Stimulated activated CD8-positive, alpha-beta memory T cell treated with anti-CD3 and anti-CD28 coated beads, Interleukin-2, amount 100 ng/mL, for 1 hour (primary cell): ENCODE data around the gene KIF5B.
"Not testable (repeated sequence)": the region's sequence is repeated elsewhere in the genome, so short reads cannot be mapped to it uniquely, and the experiment has no call there.

ENCODE experiments used
- DNase-seq, 2 donors: peaks; one replicate each; pipeline ENCODE4 v3.0.0-alpha.2; 2020; ENCODE audit warnings: low read depth in 2 of 2

The KIF5B gene

GRCh38 chr10:32015386-32015785 lies 40.8 kb downstream of the KIF5B start:
- no peak for DNase-seq

- no peak for DNase-seq
Measured at GRCh38 chr10:32007026-32007425, 49.2 kb downstream of the KIF5B start.

- DNase-seq: no peak
Measured at GRCh38 chr10:32005050-32005449, 51.2 kb downstream of the KIF5B start.

GRCh38 chr10:32004161-32004591 lies 52.0 kb downstream of the KIF5B start:
- no peak for DNase-seq

- DNase-seq: no peak
Measured at GRCh38 chr10:32002531-32002930, 53.7 kb downstream of the KIF5B start.

- DNase-seq: no peak
Measured at GRCh38 chr10:32000937-32001336, 55.3 kb downstream of the KIF5B start.

GRCh38 chr10:31999836-32000235 lies 56.4 kb downstream of the KIF5B start:
- no peak for DNase-seq

- no peak for DNase-seq
Measured at GRCh38 chr10:31999070-31999660, 57.1 kb downstream of the KIF5B start.

GRCh38 chr10:31994926-31995325 lies 61.3 kb downstream of the KIF5B start:
- no peak for DNase-seq

- DNase-seq: no peak
Measured at GRCh38 chr10:31990937-31991336, 65.3 kb downstream of the KIF5B start.

- DNase-seq: not testable (repeated sequence)
Measured at GRCh38 chr10:31987786-31988185, 68.4 kb downstream of the KIF5B start.

GRCh38 chr10:31982111-31982510 lies 74.1 kb downstream of the KIF5B start:
- DNase-seq: no peak

- no peak for DNase-seq
Measured at GRCh38 chr10:31980471-31980870, 75.8 kb downstream of the KIF5B start.

GRCh38 chr10:31979071-31979470 lies 77.2 kb downstream of the KIF5B start:
- not testable (repeated sequence) for DNase-seq

GRCh38 chr10:31978156-31978483 lies 78.1 kb downstream of the KIF5B start:
- no peak for DNase-seq

GRCh38 chr10:31977440-31978155 lies 78.6 kb downstream of the KIF5B start:
- DNase-seq: no peak

- DNase-seq: no peak
Measured at GRCh38 chr10:31975157-31975765, 81.0 kb downstream of the KIF5B start.

- DNase-seq: no peak
Measured at GRCh38 chr10:31974434-31975124, 81.6 kb downstream of the KIF5B start.

- DNase-seq: no peak
Measured at GRCh38 chr10:31972519-31973041, 83.6 kb downstream of the KIF5B start.

- DNase-seq: not testable (repeated sequence)
Measured at GRCh38 chr10:31969847-31970246, 86.4 kb downstream of the KIF5B start.

GRCh38 chr10:31963589-31963980 lies 92.6 kb downstream of the KIF5B start:
- DNase-seq: no peak

- no peak for DNase-seq
Measured at GRCh38 chr10:31962826-31963588, 93.2 kb downstream of the KIF5B start.
